ENCODE data around the gene MMEL1.
"Not testable (repeated sequence)": the region's sequence is repeated elsewhere in the genome, so short reads cannot be mapped to it uniquely, and the experiment has no call there.

The MMEL1 gene

DNA sequence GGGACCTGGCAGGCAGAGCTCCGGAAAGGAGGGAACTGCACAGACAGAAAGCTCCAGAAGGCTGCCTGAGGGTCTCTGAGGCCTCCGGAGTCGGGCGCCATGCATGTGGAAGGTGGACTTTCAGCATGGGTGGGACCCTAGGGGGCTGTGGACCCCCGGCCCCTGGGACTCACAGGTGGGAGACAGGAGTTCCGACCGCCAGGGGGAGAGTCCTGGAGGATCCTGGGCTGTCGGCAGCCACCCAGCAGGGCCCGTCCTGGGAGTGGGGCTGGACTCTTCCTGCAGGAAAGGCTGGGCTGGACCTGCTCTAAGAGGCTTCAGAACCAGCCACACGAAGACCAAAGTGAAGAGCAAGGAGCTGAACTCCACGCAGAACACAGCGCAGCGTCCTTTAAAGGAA lies 63.1 kb downstream of the MMEL1 start:
- DNase-seq, result not testable (repeated sequence)

DNA sequence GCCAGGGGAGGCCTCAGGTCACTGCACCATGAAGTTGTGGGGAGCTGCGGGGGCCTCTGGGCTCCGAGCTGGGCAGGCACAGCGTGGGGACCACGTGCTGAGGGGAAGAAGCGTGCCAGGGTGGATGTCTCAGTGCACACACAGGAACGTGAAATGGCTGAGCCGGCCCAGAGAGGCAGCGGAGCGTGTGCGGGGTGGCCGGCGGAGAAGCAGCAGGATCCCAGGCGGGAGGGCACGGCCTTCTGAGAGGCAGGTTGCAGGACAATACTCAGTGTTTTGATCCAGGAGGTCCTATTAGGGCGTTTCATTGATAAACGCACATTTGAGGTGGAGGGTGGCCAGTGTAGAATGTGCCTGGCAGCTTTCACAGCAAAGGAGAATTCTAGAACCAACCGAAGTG lies 63.8 kb downstream of the MMEL1 start:
- DNase-seq, result no peak

DNA sequence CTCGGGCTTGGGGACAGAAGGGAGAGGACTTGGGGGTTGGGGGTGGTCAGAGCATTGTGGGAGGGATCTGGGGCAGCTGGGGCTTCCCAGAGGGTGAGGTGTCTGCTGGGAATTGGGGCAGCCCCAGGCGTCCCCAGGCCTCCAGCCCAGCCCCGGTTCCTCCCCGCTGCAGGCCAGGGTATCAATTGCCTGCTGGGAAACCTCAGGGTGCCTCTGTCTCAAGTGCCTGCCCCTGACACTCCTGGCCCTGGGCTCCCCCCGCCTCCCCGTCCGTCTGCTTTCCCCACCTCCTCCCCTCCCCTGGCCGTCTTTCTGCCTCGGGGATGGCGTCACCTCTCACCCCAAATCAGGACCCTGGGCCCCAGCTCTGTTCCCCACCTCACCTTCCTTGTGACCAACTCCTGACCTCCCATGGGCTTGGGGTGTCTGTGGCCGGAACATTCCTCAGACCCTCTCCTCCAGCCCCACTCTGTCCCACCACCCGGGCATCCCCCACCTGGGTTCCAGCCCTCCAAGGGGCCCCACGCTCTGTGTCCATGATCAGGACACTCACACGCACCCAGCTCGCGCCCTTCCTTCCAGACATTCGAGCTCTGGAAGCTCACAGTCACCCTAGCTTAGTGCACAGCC lies 64.5 kb downstream of the MMEL1 start:
- DNase-seq, result peak in 1 of 3 experiments; percentile 45

DNA sequence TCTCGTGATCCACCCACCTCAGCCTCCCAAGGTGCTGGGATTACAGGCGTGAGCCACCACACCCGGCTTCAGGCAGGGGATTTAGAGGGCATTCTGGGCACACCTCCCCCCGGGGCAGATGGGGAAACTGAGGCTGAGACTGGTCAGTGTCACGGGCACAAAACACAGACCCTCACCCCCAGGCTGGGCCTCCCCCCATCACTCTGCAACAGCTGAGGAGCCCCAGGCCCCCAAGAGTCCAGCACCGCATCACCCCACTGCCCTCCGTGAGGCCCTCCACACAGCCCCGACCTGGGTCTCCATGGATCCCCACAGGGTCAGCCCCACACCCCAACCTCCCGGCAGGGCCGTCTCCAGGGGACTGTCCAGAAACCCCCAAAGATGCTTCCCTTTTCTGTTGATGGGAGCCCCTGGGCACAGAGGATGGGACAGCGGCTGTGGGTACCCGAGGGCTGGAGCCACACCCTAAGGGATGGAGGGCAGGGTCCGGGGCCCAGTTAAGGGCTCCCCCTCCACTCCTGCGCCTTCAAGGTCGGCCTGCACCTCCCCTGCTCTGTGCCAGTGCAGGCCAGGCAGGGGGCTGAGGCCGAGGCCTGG lies 65.6 kb downstream of the MMEL1 start:
- DNase-seq, result no peak

DNA sequence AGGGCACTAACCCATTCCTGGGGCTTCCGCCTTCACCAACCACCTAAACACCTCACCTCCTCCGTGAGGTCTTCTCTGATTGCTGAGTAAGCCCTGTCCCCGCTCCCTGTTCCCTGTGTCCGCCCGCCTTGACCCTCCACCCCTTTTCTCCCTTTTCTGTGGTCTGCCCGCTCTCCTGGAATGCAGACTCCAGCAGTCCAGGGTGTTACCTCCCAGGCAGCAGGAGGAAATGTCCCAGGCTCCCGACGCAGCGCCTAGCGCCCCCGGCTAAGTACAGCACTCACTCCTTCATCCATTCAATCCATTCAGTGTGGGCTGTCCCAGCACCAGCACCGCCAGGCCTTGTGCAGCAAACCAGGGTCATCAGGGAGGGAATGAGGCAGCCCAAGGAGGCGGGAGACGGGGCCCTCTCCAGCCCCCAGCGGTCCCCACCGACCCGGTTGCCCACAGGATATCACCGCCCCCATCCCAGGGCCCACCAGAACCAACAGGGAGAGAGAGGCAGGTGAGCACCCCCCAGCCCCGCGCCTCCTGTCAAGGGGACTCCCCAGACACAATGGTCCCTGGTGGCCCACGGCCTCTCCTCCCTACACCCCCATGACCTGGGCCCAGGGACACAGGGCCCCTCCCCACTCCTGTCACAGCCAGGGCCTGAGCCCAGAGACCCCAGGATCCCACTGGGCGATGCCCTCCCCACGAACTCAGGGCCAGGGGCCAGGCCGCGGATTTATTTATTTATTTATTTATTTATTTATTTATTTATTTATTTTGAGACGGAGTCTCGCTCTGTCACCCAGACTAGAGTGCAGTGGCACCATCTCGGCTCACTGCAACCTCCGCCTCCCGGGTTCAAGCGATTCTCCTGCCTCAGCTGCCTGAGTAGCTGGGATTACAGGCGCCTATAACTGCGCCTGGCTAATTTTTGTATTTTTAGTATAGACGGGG lies 66.4 kb downstream of the MMEL1 start:
- no peak for DNase-seq

DNA sequence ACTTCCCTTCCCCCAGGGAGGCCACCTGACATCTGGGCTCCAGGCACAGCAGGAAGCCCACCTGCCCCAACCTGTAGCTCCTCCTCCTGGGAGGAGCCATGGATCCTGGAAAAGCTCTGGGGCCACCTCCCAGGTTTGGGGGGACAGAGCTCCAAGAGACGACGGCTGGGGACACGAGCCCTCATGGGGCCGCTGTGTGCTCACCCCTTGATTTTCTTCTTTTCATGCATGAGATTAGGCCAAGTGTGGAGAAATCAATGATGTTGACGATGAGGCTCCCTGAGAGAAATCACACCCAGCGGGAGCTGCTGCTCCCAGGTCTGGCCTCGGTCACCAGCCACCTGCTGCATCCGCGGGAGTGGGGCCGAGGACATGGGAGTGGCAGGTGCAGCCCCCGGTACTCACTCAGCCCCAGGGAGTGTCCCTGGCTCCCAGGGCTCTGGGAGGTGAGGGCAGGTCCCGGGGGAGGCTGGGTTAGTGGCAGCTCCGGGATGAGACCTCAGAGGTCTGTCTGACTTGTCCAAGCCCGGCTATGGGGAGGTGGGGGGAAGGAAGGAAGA lies 67.9 kb downstream of the MMEL1 start:
- DNase-seq, result peak; percentile 40 to 74 (median 68)

DNA sequence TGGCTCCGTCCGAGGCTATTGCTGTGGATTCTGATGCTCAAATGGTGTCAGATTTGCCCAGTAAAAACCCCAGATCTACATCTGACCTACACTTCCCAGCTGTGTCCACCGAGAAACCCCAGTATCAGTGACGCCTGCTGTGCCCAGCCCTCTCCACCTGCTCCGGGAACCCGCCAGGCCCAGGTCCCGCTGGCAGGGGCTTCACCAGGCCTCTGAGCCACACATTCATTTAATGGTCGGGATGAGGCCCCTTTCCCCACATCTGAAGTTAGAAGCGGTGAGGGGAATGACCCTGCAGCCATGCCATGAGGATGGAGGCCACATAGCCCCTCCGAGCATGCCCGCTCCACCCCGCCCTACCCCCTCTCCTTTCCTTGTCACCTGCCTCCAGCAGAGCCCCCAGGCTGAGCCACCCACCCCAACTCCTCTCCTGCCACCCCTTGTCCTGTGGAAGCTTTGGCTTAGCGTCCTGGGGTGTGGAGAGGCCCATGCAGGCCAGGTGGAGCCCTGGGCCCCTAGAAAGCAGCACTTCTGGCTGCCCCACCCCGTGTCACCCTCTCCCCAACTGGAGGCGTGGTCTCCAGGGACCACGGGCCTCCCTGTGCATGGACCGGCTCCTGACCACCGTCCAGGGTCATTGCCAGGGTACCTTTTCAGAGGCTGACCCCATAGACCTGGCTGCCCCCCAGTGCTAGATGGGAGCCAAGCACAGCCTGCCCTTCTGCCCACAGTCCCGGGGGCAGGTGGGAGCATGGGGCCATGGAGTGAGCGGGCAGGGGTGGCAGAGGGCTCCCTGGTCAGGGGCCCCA lies 68.6 kb downstream of the MMEL1 start:
- DNase-seq, result no peak

DNA sequence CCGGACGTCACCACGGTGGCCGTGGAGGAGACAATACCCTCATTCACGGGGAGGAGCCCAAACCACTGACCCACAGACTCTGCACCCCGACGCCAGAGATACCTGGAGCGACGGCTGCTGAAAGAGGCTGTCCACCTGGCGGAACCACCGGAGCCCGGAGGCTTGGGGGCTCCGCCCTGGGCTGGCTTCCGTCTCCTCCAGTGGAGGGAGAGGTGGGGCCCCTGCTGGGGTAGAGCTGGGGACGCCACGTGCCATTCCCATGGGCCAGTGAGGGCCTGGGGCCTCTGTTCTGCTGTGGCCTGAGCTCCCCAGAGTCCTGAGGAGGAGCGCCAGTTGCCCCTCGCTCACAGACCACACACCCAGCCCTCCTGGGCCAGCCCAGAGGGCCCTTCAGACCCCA lies 69.6 kb downstream of the MMEL1 start:
- DNase-seq, result no peak

DNA sequence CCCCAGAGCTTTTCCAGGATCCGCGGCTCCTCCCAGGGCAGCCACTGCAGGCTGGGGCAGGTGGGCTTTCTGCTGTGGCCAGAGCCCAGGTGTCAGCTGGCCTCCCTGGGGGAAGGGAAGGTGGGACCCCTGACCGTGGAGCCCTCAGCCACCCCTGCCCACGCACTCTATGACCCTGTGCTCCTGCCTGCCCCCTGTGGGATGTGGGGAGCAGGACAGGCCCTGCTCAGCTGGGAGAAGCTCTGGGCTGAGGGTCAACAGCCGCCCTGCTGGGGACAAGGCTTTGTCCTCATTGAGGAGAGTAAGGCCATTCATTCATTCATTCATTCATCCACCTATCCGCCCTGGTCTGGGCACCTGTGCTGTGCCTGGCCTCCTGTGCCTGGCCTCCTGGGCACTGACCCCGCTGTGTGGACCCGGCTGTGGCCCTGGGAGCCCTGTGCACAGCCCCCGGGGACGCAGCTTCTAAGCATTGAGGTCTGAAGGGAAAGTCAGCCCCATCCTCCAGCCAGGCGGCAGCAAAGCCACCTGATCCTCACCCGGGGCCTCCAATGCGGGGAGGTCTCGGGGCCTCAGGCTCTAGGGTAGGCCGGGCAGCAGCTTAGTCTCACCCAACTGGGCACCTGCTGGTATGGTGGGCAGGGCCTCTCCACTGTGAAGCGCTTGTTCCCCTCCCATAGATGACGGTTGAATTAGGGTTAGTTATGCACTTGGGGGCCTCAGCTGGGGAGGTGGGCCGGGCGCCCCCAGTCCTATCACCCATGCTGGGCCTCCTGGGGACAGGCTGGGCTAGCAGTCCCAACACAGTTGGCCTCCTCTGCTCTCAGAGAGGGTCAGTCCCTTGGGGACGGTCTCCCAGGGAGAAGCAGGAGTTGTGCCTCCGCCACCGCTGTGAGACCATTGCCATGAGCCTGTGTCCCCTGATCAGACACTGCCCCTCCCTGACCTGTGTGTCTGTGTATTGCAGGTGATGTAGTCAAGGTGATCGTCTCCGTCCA lies 70.6 kb downstream of the MMEL1 start:
- no peak for DNase-seq

DNA sequence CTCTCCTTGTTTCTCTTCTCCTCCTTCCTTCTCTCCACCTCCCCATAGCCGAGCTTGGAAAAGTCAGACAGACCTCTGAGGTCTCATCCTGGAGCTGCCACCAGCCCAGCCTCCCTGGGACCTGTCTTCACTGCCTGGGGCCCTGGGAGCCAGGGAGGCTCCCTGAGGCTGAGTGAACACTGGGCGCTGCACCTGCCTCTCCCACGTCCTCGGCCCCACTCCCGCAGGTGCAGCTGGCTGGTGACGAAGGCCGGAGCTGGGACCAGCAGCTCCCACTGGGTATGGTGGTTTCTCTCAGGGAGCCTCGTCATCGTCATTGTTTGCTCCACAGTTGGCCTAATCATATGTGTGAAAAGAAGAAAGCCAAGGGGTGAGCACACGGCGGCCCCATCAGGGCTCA lies 71.4 kb downstream of the MMEL1 start:
- DNase-seq, result peak in 2 of 3 experiments; percentile 32 to 36

DNA sequence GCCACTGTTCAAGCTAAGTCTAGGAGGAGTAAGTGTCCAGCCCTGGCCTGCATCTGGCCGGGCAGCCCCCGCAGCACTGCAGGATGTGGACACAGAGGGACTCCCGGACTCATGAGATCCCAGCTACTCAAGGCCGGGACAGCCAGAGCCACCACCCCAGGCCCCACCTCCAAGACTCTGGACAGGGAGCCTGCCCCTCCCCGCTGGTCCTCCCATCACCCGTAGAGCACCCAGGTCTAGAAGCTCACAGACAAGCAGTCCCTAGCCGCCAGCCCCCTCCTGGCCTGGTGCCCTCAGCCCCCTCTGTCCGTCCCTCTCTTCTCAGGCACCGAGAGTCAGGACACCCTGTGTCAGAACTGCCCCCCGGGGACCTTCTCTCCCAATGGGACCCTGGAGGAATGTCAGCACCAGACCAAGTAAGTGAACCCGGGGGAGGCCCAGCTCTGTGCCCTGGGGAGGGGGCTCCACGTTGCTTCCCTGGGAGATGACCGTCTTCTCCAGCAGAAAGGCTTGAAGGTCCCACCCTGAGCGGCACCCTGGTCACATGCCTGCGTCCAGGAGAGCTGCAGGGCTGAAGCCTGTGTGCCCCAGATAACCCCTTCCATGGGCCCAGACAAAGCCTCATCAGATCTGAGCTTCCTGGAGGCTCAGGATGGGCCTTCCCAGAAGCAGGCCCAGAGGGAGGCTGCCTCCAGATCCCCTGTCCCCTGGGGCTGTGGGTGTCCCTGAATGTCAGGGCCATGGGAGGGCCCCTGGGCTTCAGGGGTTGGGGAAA lies 72.3 kb downstream of the MMEL1 start:
- no peak for DNase-seq

DNA sequence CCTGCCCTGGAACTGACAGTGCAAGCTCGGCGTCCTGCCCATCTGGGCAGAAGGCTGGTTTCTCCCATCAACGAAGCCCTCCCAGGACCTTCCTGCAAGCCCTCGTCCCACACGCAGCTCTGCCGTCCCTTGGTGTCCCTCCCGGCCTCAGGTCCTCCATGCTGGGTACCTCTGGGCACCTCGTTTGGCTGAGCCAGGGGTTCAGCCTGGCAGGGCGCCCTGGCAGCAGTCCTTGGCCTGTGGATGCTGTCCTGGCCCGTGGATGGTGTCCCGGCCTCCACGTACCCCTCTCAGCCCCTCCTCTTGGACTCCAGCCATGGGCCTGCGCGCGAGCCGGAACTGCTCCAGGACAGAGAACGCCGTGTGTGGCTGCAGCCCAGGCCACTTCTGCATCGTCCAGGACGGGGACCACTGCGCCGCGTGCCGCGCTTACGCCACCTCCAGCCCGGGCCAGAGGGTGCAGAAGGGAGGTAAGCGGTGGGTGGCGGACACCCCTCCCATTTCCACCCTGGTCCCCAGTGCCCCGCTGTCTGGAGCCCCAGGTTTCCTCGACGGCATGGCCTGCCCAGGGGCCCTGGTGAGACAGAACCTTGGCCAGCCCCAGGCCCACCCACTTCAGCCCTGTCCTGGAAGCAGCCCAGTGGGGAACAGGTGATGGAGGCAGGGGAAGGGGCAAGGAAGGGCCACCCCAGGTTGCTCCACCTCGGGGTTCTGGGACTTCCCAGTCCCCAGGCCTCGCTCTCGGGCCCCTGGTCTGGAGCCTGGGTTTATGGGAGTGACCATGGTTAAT lies 73.1 kb downstream of the MMEL1 start:
- DNase-seq, result no peak

DNA sequence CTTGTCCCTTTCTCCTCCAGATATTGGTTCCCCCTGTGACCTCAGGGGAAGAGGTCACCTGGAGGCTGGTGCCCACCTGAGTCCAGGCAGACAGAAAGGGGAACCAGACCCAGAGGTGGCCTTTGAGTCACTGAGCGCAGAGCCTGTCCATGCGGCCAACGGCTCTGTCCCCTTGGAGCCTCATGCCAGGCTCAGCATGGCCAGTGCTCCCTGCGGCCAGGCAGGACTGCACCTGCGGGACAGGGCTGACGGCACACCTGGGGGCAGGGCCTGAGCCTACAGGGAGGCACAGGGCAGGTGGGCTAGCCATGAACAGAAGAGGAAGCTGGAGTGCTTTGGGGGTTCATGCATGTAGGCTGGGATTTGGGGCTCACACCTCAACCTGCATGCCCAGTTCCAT lies 74.0 kb downstream of the MMEL1 start:
- DNase-seq, result no peak

DNA sequence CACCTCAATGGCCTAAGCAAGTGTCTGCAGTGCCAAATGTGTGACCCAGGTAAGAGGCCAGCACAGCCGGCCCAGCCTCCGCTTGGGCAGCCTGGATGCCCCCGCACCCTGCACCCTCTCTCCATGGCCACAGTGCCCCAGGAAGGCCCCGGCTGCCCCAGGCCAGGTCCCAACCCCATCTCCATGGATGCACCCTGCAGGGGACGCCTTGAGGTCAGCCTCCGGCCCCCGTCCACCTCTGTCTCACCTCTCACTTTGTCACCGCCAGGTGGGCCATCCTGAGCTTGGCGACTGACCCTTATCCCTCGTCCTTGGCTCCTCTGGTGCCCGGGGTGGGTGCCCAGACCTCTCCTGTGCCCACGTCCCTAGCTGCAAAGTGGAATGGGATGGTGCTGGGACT lies 74.4 kb downstream of the MMEL1 start:
- no peak for DNase-seq

DNA sequence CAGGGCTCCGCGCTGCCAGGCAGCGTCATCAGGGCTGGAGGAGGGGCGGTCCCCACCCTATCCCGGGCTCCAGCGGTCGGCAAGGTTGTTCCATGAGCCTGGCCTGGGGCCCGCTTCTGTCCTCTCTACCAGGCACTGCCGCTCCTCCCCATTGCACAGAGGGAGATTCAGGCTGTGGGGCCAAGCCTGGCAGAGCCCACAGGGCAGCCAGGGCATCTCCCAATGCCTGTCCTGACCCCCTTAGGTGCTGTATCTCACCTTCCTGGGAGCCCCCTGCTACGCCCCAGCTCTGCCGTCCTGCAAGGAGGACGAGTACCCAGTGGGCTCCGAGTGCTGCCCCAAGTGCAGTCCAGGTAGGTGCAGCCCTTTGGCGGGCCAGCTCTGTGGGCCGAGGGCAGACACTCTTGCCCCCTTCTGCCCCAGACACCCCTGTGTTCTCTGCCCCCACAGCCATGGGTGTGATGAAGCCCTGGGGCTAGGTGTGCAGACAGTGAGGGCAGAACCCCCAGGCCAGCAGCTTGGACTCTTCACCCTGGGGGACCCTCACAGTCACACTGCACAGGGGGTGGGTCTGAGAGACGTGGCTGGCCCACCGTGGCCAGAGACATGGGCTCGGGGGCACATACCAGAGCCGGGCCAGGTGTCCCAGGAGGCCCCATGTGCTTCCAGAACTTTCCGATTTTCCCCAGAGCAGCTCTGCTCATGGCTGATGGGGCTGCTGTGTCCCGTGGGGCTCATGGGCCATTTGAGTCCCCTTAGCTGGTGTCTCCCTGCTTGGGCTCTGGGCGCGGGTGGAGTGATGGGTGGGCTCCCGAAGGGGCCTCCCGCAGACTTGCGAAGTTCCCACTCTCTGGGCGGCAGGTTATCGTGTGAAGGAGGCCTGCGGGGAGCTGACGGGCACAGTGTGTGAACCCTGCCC lies 75.1 kb downstream of the MMEL1 start:
- no peak for DNase-seq

DNA sequence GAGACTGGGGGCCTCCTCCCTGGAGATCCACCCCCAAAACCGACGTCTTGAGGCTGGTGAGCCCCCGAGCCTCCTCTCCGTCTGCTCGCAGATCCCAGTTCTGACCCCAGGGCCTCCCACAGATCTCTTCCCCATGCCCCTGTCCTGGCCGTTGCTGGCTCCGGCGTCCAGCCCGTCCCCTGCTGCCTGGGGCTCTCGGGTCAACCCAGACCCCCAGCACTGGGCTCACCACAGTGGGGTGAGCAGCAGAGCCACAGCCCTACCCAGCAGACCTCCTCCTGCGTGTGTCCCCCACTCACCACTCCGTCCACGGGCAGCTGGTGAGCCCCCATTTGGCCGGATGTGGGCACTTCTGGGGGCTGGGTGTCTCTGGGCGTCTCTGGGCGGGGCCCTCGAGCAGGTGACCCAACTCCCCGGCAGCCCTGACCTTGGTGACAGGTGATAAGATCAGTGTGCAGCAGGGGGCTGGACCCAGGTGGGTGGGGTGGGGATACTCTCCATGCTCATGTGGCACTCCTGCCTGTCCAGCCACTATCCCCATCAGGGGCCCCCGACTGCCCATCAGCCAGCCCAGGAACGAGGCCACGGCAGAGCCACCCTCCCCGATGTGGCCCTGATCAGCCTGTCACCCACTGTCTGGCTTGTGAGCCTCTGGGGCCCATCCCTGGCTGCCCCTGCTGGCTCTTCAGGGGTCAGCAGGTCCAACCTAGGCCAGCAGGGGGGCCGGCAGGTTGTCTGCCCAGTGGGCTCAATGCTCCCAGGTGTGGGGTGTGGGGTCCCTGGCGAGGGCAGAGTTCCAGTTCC lies 75.9 kb downstream of the MMEL1 start:
- peak in 2 of 3 experiments; percentile 36 to 44 for DNase-seq

DNA sequence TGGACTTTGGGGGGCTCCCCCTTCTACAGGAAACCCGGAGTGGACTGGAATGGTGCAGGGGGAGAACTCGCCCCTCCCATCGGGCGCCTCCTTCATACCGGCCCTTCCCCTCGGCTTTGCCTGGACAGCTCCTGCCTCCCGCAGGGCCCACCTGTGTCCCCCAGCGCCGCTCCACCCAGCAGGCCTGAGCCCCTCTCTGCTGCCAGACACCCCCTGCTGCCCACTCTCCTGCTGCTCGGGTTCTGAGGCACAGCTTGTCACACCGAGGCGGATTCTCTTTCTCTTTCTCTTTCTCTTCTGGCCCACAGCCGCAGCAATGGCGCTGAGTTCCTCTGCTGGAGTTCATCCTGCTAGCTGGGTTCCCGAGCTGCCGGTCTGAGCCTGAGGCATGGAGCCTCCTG lies 76.5 kb downstream of the MMEL1 start, which contains the start of gene TNFRSF14:
Gene TNFRSF14, plus strand, starts transcription at position 95 of the 401 bp plus-strand sequence. Its CDS starts 294 bp downstream, at position 389.
- peak; percentile 23 to 60 (median 54) for DNase-seq
